GM19238 (cell line): ENCODE data around the gene FAM3B.

Experiments used
- DNase-seq: peaks from one replicate; pipeline ENCODE4 v3.0.0; 2011; ENCODE audit warnings: low spot score; ENCODE audit not compliant: insufficient read length

Gene FAM3B

GRCh38 chr21:41393876-41394465 lies 77.4 kb downstream of the FAM3B start:
- no peak for DNase-seq

GRCh38 chr21:41396558-41397075 lies 80.0 kb downstream of the FAM3B start:
- no peak for DNase-seq

- no peak for DNase-seq
Measured at GRCh38 chr21:41397471-41397891, 80.9 kb downstream of the FAM3B start.

- DNase-seq = no peak
Measured at GRCh38 chr21:41398251-41398650, 81.7 kb downstream of the FAM3B start.

- DNase-seq = no peak
Measured at GRCh38 chr21:41398831-41399230, 82.2 kb downstream of the FAM3B start.

- DNase-seq = no peak
Measured at GRCh38 chr21:41399246-41399800, 82.7 kb downstream of the FAM3B start.

GRCh38 chr21:41402231-41402630 lies 85.6 kb downstream of the FAM3B start:
- no peak for DNase-seq

GRCh38 chr21:41402796-41403195 lies 86.2 kb downstream of the FAM3B start:
- DNase-seq = no peak

- DNase-seq = no peak
Measured at GRCh38 chr21:41403331-41403730, 86.7 kb downstream of the FAM3B start.

- DNase-seq = no peak
Measured at GRCh38 chr21:41403966-41404365, 87.4 kb downstream of the FAM3B start.

- no peak for DNase-seq
Measured at GRCh38 chr21:41405321-41405720, 88.7 kb downstream of the FAM3B start.

- DNase-seq = no peak
Measured at GRCh38 chr21:41406340-41406739, 89.7 kb downstream of the FAM3B start.
